NCI-H524 (cell line): Measurements from ENCODE around the gene LSM14B.
"Not testable (repeated sequence)": the region's sequence is repeated elsewhere in the genome, so short reads cannot be mapped to it uniquely, and the experiment has no call there.

Experiments
- DNase-seq, 2 experiments: peaks; one replicate each; lab custom pipeline; 2025; lab: John Stamatoyannopoulos, UW

The LSM14B gene

GRCh38 chr20:62112368-62112767 is 9.9 kb upstream of the LSM14B start:
- DNase-seq, result no peak

- no peak for DNase-seq
Observed at GRCh38 chr20:62114894-62115293, 7.4 kb upstream of the LSM14B start.

GRCh38 chr20:62115800-62116407 is 6.4 kb upstream of the LSM14B start:
- DNase-seq, result not testable (repeated sequence)

GRCh38 chr20:62116558-62117361 is 5.5 kb upstream of the LSM14B start:
- DNase-seq, result no peak

GRCh38 chr20:62117362-62117646 is 5.0 kb upstream of the LSM14B start:
- peak; percentile 86 for DNase-seq

GRCh38 chr20:62117658-62118057 is 4.6 kb upstream of the LSM14B start:
- peak in 1 of 2 experiments; percentile 81 for DNase-seq

- peak in 1 of 2 experiments; percentile 58 for DNase-seq
Observed at GRCh38 chr20:62118113-62119043, 3.9 kb upstream of the LSM14B start.

GRCh38 chr20:62119115-62119514 is 3.2 kb upstream of the LSM14B start:
- no peak for DNase-seq

- DNase-seq, result no peak
Observed at GRCh38 chr20:62119591-62120364, 2.5 kb upstream of the LSM14B start.

GRCh38 chr20:62120365-62120762 is 1.9 kb upstream of the LSM14B start:
- DNase-seq, result no peak

GRCh38 chr20:62120990-62121775 is 1.1 kb upstream of the LSM14B start:
- DNase-seq, result no peak

GRCh38 chr20:62122654-62123449 is 577 bp downstream of the LSM14B start:
- DNase-seq, result peak; percentile 43 to 59

GRCh38 chr20:62123450-62124118 is 1.3 kb downstream of the LSM14B start:
- DNase-seq, result no peak

GRCh38 chr20:62126141-62126540 is 3.9 kb downstream of the LSM14B start:
- no peak for DNase-seq

- no peak for DNase-seq
Observed at GRCh38 chr20:62127799-62128198, 5.5 kb downstream of the LSM14B start.

GRCh38 chr20:62128502-62128901 is 6.2 kb downstream of the LSM14B start:
- DNase-seq, result no peak

GRCh38 chr20:62129731-62130531 is 7.7 kb downstream of the LSM14B start:
- DNase-seq, result no peak

GRCh38 chr20:62131560-62132320 is 9.5 kb downstream of the LSM14B start:
- no peak for DNase-seq
